HG03280 (cell line): ENCODE data around the gene CIB4.
"Not testable (repeated sequence)": the region's sequence is repeated elsewhere in the genome, so short reads cannot be mapped to it uniquely, and the experiment has no call there.

ENCODE experiments used
- ATAC-seq: cut with Tn5 transposase; IDR thresholded peaks from one replicate; pipeline ENCODE4 v1.9.1; 2021; ENCODE audit warnings: mild to moderate bottlenecking, moderate library complexity; ENCODE audit not compliant: unreplicated experiment

CIB4 gene

DNA sequence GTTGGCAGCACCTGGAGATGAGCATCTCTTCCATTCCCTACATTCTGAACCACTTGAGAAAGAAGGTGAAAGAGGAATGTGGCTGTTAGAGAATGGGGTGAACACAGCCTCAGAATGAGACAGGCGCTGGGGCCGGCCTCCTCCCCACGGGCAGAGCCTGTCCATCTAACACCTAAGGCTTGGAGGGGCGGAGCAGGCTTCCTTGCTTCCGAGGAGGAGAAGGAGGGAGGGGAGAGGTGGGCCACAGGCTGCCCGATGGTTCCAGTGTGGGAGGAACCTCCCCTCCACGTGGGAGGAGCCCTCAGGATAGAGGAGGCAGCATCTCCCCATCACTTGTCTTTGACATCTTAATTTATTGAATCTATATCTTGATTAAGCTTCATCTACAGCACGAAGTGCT lies 68.6 kb downstream of the CIB4 start:
- no peak for ATAC-seq

DNA sequence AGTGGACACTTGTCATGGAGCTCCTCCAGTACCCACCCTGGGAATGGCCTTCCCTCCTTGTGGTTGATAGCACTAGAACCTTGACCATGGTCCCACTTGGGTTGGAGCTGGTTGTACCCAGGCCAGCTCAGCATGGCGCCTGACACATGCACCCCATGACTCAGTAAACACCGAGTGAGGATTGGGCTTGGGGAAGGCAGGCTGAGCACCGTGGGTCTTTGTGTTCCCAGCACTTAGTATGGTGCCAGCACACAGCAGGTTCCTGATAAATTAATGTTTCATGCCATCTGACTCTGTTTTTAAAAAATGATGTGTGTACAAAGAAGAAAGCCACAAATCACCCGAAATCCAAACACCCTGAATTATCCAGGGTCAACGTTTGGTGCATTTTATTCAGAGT lies 69.8 kb downstream of the CIB4 start:
- ATAC-seq, result no peak

DNA sequence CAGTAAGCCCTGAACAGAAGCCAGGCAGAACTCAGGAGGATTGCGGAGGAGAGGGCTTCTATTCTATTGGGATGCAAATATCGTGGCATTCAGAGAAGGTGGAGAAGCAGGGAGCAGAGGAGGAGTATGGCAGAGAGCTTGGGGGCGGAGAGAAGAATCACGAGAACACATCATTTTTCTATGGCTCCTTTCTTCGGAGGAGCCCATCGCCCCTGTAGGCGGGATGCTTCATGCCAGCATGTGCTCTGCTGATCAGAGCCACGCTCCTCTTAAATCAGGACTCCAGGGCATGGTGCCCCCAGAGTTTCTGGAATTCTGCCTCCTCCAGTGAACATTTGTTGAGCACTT lies 71.1 kb downstream of the CIB4 start:
- ATAC-seq, result no peak

DNA sequence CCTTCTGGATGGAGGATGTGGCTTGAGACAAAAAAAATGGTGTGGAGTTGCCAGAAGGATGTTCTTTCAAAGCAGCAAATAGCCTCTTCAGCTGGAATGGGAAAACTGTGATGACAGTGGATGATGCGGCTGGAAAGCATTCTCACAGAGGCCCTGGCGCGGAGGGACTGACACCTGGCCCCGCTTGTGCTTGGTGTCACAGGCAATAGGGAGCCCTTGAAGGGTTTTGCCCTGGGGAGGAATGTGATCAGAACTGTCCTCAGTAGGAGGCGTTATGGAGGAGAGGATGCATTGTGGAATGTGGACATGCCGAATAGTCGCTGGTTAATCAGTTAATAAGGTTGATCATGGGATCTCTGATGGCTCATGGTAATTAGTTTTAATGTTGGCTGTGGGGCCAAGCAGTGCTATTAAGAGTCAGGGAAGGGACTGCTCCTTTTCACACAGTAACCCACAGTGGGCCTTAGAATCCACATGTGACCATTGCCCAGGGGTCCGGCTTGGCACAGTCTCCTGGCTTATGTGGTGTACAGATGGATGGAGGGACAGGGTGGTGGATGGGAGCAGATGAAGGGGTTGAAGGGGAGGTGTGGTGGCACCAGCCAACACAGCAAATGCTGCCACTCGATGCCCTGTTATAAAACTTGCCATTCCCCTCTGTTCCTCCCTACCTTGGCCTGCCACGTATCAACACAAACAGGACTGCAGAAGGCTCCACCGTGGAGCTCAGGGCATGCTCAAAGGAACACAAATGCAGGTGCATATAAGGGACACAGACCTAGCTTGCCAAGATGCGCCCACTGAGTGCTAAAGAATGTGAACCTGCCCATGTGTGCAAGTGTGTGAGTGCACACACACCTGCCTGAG lies 71.7 kb downstream of the CIB4 start:
- ATAC-seq, result no peak

DNA sequence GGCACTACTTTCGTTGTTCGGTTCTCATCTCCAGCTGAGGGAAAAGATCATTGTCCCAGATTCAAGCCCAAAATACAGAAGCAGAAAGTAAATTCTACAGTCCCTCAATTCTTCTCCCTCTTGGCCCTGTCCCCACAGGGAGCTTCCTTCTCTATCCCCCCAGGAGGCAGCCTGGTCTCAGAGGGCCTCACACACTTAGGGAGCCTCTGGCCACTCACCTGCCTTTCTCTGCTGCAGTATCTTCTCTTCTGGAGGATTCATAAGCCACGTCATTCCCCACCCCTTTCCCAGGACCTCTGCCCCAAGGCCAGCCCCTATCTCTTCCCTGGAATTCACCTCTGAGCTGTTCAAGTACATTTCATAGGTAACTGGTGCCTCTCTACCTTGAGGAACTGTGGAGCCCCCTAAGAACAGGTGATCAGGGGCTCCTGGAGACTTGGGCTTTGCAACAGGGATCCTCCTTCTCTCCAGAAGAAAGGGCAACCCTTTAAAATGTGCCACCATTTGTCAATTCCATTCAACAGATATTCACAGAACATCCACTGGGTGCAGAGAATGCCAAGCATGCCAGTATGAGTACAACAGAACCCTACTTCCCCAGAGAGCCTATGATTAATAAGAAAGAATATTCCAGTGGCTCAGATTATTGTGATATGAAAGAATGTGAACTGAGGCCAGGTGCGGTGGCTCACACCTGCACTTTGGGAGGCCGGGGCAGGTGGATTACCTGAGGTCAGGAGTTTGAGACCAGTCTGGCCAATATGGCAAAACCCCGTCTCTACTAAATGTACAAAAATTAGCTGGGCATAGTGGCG lies 72.9 kb downstream of the CIB4 start:
- no peak for ATAC-seq

DNA sequence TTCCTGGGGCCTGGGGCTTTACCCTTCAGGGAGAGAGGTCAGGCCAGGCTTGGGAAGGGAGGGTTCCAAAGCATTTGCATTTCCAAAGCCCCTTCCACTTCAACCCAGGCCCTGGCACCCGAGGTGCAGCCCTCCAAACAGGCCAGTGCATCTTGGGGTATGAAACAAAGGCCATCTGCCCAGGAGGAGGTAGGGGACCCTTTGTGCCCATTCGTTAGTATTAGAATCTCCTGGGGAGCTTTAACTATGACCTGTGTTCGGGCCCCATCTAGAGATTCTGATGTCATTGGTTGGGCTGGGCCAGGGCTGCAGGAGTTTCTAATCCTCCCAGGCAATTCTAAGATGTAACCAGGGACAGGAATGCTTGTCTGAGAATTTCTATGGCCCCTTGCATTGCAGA lies 73.6 kb downstream of the CIB4 start:
- ATAC-seq, result no peak

DNA sequence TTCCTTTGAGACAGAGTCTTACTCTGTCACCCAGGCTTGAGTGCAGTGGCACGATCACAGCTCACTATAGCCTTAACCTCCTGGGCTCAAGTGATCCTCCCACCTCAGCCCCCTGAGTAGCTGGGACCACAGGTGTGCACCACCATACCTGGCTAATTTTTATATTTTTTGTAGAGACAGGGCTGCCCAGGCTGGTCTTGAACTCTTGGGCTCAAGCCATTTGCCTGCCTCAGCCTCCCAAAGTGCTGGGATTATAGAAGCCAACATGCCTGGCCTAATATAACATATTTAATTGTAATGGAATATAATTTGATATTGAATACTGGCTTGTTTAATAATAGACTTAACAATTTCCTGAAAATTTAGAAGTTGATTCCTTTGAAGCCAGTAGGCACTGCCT lies 74.4 kb downstream of the CIB4 start:
- not testable (repeated sequence) for ATAC-seq

DNA sequence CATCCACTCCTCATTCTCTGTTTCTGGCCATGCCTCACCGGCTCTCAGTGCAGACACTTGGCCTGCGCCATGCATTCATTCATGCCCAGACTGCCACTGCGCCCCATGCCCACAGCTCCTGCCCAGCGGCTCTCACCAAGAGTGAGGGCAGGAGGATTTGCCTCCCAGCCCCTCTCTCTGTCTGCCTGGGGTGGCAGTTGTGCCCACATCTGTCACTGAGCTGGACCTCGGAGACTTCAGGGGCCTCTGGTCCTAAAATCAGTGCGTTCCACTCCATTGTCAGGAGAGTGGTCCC lies 75.1 kb downstream of the CIB4 start:
- ATAC-seq, result no peak

DNA sequence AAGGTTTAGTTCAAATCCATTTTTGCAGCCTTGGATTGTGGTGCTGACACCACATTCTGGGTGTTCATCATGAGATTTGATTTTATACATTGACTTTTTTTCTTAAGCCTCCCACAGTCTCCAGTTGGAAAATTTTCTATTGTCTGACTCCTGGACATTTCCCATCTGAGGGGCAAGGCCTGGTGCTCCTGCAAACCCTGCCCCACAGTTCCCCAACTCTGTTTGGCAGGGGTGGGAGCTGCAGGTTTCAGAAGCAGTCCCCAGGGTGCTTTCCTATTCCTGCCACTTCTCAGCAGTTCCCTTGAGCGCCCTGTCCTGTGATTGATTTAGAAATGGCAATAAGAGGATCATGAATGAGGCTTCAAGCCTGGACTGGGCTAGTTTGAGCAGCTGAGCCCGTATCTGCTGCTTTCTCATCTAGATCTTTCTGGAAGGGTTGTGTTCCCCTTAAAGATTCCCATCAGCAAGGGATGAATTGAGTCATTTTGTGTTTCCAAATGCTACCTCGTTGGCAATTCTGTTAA lies 77.0 kb downstream of the CIB4 start:
- ATAC-seq, result no peak

DNA sequence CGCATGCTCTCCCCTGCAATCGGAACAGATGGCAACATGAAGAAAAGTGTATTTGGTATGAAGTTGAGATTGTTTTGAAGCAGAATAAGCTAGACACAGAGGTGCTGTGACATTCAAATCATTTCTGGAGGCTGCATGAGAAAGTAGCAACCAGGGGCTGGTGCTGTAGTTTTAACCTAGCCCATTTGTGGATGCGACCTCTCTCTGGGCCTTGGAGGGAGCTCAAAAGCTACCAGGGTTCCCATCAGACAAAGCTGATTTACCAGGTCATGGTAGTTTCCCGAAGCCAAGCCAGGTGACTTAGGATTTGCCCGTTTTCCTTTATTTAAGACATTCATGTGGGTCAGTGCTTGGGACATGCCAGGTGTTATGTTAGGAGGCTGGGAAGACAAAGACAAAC lies 77.5 kb downstream of the CIB4 start:
- ATAC-seq, result no peak

DNA sequence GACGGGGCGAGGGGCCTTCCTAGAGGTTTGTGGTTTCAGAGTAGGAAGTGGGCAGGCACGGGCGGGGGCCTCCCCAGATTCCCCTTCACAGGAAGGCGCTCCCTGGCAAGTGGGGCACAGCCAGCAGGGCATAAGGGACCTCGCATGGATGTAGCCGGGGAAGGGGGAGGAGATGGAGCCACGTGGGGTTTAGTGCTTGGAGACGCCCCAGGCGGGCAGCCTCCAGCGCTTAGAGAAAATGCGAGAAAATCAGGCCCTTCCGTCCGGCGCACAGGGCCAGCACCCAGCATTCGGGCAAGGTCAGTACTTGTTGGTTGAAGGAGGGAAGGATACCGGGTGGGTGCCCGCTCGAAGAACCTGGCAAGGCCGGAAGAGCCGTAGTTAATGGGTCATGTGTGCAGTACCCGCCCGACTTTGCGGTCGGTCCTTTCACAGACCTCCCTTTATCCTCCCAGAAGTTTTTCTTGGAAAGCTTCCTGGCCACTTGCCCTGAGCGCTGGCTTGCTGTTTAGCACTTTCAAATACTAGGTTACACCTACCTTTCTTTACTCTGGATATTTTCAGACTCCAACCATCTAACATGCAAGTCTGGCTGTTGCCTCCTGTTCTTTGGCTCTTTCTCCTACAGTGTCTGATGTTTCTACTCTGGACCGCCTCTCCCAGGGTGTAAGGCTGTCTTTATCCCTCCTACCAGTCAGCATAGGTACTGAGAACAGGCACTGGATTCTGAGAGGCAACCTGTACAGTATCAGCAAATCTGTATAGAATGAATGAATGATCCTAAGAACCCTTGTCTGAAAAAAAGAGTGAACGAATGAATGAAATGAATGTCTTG lies 78.1 kb downstream of the CIB4 start:
- no peak for ATAC-seq

DNA sequence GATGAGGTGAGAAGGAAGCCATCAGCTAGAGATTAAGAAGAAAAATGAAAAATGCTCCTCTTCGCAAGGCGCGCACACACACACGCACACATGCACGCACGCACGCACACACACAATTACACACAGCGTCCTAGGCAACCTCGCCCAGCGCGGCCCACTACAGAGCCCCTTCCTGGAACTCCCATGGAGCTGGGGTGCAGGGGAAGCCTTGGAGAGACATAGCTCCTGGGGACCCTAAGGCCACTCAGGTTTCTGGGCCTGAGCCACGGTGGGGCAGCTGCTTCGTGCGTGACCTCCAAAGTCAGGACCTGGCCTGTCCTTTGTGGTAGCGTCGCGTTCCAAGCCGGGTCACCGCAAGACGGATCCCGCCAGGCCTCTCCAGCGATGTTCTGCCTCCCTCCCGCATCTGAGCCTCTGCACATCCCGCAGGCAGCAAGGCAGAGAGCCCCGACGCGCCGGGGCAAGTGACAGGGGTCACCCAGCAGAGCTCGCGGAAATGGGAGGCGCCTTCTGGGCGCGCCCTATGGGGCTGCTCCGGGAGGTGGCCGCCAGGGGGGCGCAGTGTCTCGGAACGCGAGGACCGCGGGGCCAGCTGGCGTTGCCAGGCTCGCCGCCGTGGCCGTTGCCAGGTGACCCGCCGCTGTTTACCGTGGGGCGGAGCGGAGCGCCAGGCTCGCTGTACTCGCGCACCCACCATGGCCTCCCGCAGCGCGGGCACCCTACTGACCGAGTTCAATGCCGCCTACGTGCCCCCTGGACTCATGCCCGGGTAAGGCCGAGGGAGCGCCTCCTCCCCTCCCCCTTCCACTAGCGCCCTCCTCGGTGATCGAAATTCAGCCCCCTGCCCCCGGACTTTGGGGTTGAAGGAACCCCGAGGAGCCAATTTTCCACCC lies 79.0 kb downstream of the CIB4 start:
- no peak for ATAC-seq

DNA sequence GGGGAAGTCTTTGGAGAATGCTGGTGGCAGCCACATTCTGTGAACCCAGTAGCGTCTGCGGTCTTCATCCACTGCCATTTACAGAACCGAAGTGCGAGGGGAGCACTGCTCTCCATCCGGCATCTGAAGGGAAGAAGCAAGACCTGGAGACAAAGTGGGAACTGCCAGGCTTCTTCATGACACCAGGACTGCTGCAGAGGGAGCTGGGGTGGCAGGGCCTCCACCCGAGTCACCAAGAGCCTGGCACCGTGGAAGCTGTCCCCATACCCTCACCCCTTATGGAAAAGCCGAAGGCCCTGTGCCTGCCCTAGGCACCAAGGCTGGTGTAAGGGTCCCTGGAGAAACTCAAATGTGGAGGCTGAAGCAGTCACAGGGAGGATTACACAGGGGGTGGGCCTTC lies 79.8 kb downstream of the CIB4 start:
- no peak for ATAC-seq

DNA sequence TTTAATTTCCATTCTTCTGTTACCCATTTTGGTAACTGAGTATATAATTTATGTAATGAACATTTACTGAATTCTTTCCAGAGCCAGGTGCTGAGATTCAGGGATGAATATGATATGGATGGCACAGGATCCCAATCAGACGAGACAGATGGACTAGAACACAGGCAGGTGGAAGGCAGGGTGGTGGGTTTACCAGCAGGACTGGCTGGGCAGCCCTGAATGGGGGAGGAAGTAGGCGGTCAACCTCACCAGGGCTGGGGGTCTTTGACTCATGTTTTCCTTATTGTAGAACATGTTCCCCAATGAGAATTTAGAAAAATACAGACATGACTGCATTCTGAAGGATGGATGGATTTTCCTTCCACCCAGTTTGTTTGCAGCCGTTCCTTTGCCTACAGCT lies 80.3 kb downstream of the CIB4 start:
- ATAC-seq, result no peak

DNA sequence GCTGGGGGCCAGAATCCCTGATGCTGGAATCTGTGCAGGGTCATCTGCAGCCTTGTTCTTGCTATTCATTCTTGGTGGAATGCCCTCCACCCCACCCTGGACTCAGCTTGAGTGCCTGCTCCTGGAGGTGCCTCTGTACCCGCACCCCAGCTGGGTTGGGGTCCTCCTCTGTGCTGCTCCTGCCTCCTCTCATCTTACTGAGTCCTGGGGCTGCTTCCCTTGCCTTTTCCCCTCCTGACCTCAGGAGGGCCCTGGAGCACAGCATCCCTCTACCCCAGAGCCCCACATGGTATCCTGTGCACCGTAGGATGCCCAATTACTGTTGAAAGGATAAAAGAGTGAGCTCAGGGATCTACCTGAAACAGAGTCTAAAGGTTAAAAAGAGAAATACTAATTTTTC lies 81.6 kb downstream of the CIB4 start:
- ATAC-seq, result no peak

DNA sequence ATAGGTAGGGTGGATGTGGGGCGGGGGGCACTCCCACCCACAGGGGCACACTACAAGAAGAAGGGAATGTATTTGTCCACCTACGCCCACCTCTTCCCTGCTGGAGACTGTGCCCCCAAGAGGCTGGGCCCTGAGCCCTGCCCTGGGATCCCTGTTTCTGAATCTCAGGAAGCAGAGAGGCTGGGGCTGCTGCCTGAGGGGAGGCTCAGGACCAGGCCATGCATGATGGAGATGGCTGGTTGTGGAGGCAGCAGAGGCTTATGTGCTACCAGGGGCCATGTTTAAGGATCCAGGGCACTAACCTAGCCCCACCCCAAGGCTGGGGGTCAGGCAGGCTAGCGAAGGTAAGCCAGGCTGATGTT lies 82.1 kb downstream of the CIB4 start:
- no peak for ATAC-seq

DNA sequence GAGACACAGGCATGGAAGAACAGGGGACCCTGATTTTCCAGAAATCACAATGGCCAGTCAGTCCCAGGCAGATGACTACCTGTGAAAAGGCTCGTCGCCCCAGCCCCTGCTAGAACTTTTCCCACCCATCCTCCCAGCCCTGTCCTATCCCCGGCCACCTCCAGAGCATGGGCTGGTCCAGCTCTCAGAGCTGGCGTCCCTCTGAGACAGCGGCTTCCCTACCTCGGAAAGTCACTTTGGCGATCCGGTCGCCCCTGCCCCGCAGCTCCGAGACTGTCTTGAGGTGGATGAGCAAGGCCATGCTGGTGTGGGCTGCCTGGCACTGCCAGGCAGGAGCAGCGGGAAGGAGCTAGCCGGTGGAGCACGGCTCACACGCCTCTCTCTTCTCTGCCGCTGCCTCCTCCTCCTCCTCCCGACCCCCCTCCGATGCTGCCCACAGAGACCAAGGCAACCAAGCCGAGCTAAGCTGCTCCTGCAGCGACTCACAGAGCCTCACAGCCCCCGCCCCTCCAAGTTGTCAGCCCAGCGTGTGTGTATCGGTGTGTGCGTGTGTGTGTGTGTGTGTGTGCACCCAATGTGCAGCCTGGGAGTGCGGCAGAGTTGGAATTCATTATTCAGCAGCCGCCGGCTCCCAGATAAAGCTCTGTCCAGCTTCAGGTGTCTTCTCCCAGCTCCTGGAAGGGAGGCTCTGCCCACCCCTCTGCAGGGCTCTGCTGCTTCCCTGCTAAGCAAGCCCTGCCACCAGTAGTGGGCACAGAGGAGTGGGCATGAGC lies 82.7 kb downstream of the CIB4 start:
- no peak for ATAC-seq

DNA sequence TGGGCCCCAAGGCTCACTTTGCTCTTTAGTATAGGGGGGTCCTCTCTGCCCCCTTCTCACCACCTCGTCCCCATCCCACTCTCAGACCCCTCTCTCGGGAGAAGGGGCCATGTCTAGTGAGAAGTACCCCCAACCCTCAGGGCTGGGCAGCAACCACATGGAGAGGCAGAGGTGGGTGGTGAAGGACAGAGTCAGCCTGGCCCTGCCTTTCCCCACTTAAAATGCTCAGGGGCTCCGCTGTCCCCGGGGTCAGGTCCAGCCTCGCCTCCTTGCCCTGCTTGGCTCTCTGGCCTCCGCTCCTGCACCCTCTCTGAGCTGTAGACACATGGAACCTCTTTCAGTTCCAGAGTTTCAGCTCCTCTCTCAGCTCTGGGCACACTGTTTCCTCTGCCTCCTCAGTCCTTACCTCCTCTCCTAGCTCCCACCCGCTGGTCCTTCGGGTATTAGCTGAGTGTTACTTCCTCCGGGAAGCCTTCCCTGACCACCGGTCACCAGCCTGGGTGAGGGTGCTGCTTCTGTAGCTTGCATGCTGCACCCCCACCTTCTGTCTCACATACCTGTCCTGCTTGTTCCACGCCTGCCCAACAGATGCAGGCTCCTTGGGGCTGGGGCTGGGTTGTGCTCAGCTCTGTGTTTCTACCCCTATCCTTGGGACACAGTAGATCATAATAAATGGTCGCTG lies 83.8 kb downstream of the CIB4 start:
- no peak for ATAC-seq
